ENCODE data around the gene OVOL1. TPM values are rescaled to one million over a fixed set of nuclear protein-coding genes. Genes with fewer than 3 reads are reported as not detected.
"Not testable (repeated sequence)": the region's sequence is repeated elsewhere in the genome, so short reads cannot be mapped to it uniquely, and the experiment has no call there.

The OVOL1 gene
- total RNA-seq, result 49.0 TPM

- peak; percentile 65 for ATAC-seq
These were observed at the start of gene OVOL1 for GRCh38 chr11:65786786-65787636. TSS of gene OVOL1 (plus strand) at chr11:65787063. CDS start at chr11:65787374, 311 bp downstream.

- ATAC-seq, result no peak
These were observed 47.8 kb upstream of the OVOL1 start for GRCh38 chr11:65739022-65739421.

DNA sequence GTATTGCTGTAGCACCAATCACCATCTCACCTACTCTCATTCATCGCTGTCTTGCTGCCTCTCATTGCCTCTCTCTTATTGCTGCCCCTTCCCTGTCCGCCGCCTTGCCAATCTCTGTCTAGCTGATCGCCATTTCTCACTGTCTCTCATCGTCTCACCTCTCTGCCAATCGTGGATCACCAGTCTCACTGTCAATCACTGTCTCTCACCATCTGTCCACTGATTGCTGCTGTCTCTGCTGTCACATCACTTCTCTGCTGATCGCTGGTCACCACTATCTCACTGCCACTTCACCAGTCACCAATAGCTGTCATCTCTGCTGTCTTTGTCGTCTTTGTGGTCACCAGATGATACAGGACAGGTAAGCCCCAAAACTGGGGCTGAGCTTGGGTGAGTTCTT lies 45.7 kb upstream of the OVOL1 start:
- no peak for ATAC-seq

DNA sequence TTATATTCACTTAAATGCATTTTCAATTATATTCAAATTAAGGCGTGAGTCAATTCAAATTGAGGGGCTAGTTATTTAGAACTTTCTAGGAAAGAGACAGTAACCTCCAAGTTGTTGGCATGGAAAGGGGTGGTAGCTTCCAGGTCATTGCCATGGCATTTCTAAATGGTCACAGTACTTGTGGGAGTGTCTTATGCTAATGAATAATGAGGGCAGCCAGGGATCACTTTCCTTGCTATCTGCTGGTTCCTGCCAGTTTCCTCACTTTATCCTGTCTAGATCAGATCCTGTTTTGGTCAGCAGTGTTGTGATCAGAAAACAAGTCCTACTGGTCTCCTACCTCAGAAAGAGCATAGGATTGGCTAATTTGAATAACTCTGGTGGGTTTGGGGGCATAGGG lies 44.5 kb upstream of the OVOL1 start:
- ATAC-seq, result no peak

GRCh38 chr11:65743681-65744025 lies 43.2 kb upstream of the OVOL1 start:
- peak; percentile 27 for ATAC-seq

- ATAC-seq, result peak; percentile 67
These were observed 42.7 kb upstream of the OVOL1 start for GRCh38 chr11:65744026-65744698.

DNA sequence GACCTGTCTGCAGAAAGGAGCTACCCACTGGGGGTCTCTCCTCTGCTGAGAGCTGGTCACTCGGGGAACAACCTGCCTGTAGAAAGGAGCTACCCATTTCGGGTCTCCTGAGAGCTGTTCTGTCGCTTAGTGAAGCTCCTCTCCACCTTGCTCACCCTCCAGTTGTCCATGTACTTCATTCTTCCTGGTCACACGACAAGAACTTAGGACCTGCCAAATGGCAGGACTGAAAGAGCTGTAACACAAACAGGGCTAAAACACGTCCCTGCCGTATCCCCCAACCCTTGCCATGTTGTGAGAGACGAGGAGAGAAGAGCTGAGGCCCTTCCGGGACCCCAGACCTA lies 42.2 kb upstream of the OVOL1 start:
- no peak for ATAC-seq

DNA sequence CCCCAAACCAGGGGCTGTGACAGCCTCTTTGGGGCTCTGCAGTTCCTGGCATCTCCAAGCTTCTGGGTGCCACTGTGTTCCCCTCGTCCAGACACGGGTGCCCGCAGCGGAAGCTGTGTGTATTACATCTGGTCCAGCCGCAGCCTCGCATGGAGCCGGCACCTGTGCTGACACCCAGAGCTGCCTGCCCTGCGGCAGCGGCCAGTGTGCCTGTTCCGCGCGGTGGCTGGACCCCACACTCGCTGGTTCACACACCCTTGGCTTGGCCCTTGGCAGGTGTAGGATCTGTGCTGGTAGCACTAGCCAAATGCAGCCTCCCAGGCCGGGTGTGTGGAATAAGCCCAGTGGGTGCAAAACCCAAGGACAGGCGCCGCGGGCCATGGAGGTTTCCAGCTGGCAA lies 41.8 kb upstream of the OVOL1 start:
- ATAC-seq, result no peak

DNA sequence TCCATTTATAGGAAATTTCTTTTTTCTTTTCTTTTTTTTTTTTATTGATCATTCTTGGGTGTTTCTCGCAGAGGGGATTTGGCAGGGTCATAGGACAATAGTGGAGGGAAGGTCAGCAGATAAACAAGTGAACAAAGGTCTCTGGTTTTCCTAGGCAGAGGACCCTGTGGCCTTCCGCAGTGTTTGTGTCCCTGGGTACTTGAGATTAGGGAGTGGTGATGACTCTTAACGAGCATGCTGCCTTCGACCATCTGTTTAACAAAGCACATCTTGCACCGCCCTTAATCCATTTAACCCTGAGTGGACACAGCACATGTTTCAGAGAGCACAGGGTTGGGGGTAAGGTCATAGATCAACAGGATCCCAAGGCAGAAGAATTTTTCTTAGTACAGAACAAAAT lies 24.7 kb upstream of the OVOL1 start:
- ATAC-seq, result not testable (repeated sequence)

DNA sequence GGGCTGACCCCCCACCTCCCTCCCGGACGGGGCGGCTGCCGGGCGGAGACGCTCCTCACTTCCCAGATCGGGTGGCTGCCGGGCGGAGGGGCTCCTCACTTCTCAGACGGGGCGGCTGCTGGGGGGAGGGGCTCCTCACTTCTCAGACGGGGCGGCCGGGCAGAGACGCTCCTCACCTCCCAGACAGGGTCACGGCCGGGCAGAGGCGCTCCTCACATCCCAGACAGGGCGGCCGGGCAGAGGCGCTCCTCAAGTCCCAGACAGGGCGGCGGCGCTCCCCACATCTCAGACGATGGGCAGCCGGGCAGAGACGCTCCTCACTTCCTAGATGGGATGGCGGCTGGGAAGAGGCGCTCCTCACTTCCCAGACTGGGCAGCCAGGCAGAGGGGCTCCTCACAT lies 24.0 kb upstream of the OVOL1 start:
- ATAC-seq, result not testable (repeated sequence)

DNA sequence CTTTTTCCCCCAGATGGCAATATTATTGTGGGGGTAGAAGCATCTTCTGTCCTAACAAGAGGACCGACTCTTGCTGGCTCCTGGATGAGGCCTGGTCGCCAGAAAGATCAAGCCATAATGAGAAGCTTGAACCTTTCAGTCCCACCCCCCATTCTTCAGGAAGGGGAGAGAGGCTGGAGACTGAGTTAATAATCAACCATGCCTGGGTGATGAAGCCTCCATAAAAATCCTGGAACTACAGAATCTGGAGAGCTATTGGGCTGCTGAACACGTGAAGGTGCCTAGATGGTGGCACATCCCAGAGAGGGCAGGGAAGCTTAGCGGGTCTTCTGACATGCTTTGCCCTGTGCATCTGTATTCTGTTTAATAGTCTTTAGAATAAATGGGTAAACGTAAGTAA lies 22.4 kb upstream of the OVOL1 start:
- no peak for ATAC-seq

DNA sequence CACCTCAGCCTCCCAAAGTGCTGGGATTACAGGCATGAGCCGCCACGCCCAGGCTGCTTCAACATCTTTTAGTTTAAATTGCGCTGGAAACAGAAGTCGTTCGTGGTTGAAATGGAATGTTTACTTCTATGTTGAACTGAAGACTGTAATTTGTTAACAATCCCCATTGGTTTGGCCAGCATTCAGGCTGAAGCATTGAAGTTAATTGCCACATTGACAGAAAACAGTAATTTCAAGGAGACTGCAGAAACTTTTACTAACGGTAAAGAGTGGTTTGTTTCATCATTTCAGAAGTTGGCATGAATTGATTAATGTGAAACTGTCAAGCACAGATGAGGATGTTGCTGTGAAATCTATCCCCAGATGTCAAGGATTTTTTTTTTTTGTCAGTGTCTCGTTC lies 20.3 kb upstream of the OVOL1 start:
- ATAC-seq, result no peak

- ATAC-seq, result peak; percentile 50
These were observed 19.5 kb upstream of the OVOL1 start for GRCh38 chr11:65767406-65767805.

GRCh38 chr11:65767806-65768205 lies 19.1 kb upstream of the OVOL1 start:
- peak; percentile 44 for ATAC-seq

- no peak for ATAC-seq
These were observed 15.8 kb upstream of the OVOL1 start for GRCh38 chr11:65770951-65771567.

DNA sequence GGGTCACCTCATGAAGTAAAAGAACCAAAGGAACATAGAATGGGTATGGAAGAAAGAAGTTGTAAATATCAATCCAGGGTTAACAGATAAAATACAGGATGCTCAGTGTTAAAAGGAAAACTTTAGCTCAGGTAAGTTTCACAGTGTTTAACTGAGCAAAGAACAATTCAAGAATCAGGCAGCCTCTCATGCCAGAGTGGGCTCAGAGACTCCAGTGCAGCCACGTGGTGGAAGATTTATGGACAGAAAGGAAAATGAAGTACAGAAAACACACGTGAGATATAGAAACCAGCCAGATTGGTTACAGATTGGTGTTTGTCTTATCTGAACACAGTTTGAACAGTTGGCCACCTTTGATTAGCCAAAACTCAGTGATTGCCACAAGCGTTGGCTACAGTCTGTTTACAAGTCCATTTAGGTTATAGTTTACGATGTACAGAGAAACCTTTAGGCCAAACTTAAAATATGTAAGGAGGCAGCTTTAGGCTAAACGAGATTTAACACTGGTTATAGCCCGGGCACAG lies 15.2 kb upstream of the OVOL1 start:
- ATAC-seq, result no peak

- peak; percentile 43 for ATAC-seq
These were observed 13.0 kb upstream of the OVOL1 start for GRCh38 chr11:65773784-65774411.

DNA sequence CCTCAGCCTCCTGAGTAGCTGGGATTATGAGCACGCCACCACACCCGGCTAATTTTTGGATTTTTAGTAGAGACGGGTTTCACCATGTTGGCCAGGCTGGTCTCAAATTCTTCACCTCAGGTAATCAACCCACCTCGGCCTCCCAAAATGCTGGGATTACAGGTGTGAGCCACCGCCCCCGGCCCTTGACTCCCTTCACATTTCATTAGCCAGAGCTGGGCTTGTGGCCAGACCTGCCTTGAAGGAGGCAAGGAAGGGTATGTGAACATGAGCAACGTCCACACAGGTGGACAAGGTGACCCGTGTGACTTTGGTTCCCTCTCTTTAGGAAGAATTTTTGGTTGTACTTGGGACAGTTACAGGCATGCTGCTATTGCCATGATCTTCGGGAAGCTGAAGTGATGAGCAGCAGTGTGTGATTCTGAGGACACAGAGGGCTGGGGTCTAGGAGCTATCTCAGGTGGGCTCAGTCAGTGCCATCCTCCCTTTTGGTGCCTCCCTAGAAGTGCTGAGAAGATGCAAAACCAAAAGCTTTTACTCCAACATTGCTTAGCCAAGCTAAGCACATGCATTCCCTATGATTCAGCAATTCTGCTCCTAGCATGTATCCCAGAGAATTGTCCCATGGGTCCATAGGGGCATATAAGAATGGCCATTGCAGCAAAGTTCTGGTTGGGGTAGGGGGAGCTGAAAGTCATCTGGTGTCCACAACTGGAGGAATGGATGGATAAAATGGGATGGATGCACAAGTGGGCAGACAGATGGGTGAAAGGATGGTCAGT lies 12.1 kb upstream of the OVOL1 start:
- ATAC-seq, result no peak

- no peak for ATAC-seq
These were observed 10.7 kb upstream of the OVOL1 start for GRCh38 chr11:65776196-65776595.

- ATAC-seq, result no peak
These were observed 10.1 kb upstream of the OVOL1 start for GRCh38 chr11:65776710-65777141.

DNA sequence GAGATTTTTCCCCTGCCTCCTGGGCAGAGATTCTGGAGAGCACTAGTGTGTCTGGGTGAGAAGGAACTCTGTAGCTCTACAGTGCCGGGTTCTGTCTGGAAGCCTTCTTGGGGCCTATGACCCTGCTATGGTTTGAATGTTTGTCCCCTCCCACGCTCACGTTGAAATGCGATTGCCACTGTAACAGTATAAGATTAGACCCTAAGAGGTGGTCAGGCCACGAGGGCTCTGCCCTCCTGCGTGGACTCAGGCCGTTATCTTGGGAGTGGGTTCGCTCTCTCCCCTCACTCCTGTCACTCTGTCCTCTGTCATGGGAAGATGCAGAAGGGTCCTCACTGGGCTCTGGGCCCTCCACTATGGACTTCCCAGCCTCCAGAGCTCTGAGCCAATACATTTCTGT lies 9.6 kb upstream of the OVOL1 start:
- no peak for ATAC-seq

GRCh38 chr11:65777821-65778361 lies 9.0 kb upstream of the OVOL1 start:
- ATAC-seq, result no peak

All from esophagus mucosa (tissue), 1 donor.